ENCODE data around the gene BMPR2.

GRCh38 chr2:202521470-202521869 lies 145.3 kb downstream of the BMPR2 start:
- TF ChIP-seq EZH2phosphoT487 (IDR thresholded peaks at IDR 0.05; ENCODE audit: borderline replicate concordance, low read depth) (no peak), MAX (IDR thresholded peaks at IDR 0.05; ENCODE audit: low read depth) (no peak), ELF1 (IDR thresholded peaks at IDR 0.05) (no peak), EP300 (IDR thresholded peaks at IDR 0.05; ENCODE audit: borderline replicate concordance in 1 of 2, low read depth in 1 of 2, low read length in 1 of 2) (no peak), SIN3A (IDR thresholded peaks at IDR 0.05; ENCODE audit: borderline replicate concordance, low read depth, low read length) (no peak), JUND (IDR thresholded peaks at IDR 0.05) (no peak), GABPA (IDR thresholded peaks at IDR 0.05; ENCODE audit: low read depth) (no peak), TAF1 (IDR thresholded peaks at IDR 0.05; ENCODE audit: borderline replicate concordance, low read depth, low read length) (no peak), PBX3 (IDR thresholded peaks at IDR 0.05) (no peak), FOXM1 (IDR thresholded peaks at IDR 0.05; ENCODE audit: low read depth) (no peak), FOXJ3 (CRISPR knock-in tag; IDR thresholded peaks at IDR 0.05) (no peak), POLR2AphosphoS5 (IDR thresholded peaks at IDR 0.05; ENCODE audit: low read depth, low read length) (no peak)
- TF ChIP-seq, protein P1, sequence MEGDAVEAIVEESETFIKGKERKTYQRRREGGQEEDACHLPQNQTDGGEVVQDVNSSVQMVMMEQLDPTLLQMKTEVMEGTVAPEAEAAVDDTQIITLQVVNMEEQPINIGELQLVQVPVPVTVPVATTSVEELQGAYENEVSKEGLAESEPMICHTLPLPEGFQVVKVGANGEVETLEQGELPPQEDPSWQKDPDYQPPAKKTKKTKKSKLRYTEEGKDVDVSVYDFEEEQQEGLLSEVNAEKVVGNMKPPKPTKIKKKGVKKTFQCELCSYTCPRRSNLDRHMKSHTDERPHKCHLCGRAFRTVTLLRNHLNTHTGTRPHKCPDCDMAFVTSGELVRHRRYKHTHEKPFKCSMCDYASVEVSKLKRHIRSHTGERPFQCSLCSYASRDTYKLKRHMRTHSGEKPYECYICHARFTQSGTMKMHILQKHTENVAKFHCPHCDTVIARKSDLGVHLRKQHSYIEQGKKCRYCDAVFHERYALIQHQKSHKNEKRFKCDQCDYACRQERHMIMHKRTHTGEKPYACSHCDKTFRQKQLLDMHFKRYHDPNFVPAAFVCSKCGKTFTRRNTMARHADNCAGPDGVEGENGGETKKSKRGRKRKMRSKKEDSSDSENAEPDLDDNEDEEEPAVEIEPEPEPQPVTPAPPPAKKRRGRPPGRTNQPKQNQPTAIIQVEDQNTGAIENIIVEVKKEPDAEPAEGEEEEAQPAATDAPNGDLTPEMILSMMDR (IDR thresholded peaks at IDR 0.05): no peak
- TF ChIP-seq, protein P2, sequence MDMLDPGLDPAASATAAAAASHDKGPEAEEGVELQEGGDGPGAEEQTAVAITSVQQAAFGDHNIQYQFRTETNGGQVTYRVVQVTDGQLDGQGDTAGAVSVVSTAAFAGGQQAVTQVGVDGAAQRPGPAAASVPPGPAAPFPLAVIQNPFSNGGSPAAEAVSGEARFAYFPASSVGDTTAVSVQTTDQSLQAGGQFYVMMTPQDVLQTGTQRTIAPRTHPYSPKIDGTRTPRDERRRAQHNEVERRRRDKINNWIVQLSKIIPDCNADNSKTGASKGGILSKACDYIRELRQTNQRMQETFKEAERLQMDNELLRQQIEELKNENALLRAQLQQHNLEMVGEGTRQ (IDR thresholded peaks at IDR 0.05; ENCODE audit: borderline replicate concordance, low read depth, low read length): no peak
